CD4-positive, alpha-beta T cell treated with Interferon gamma for 1 hour (primary cell): ENCODE measurements around the gene MT1E.
"Not testable (repeated sequence)": the region's sequence is repeated elsewhere in the genome, so short reads cannot be mapped to it uniquely, and the experiment has no call there.

Source experiments
- DNase-seq: peaks from one replicate; pipeline ENCODE4 v3.0.0-alpha.2; 2020

MT1E gene

GRCh38 chr16:56649271-56649670, 23.7 kb downstream of the MT1E start:
- DNase-seq, result no peak

- no peak for DNase-seq
Observed at GRCh38 chr16:56649820-56650219, 24.2 kb downstream of the MT1E start.

DNA sequence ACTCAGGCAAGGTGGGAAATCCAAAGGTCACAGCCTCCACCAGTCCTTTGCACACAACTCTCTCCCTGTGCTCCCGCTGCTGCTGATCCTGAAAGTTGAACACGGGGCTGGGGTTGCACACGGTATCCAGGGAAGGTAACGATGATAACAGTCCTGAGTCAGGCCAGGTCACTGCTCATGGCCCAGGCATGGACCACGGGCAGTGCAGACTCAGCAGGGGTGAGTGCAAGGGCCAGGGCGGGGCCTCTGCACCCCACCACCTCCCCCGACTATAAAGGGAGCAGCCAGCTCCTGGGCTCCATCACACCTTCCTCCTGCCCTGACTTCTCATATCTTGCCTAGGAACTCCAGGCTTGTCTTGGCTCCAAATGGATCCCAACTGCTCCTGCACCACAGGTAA, 26.0 kb downstream of the MT1E start, which contains the start of gene MT1B:
Gene MT1B, plus strand, starts transcription at position 301 of the 400 bp plus-strand sequence. Its CDS starts 68 bp downstream, at position 369.
- no peak for DNase-seq

- no peak for DNase-seq
Observed at GRCh38 chr16:56652600-56652999, 27.0 kb downstream of the MT1E start.

DNA sequence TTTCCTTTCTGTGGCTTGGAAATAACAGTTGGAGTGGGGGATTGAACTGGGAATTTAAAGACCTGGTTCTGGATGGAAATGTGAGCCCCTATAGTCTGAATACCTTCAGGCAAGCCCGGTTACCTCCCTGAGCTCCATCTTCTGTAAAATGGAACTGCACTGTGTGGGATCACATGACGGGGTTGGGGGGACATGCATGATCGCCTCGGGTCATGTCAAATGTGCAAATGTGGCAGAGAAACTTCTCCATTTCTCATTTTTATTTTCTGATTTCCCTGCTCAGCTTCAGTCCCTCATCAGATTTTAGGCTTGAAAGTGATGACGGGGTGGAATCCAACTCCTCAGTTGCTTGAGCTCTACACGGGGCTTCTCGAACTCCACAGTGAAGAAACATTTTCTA, 27.6 kb downstream of the MT1E start:
- DNase-seq, result no peak

DNA sequence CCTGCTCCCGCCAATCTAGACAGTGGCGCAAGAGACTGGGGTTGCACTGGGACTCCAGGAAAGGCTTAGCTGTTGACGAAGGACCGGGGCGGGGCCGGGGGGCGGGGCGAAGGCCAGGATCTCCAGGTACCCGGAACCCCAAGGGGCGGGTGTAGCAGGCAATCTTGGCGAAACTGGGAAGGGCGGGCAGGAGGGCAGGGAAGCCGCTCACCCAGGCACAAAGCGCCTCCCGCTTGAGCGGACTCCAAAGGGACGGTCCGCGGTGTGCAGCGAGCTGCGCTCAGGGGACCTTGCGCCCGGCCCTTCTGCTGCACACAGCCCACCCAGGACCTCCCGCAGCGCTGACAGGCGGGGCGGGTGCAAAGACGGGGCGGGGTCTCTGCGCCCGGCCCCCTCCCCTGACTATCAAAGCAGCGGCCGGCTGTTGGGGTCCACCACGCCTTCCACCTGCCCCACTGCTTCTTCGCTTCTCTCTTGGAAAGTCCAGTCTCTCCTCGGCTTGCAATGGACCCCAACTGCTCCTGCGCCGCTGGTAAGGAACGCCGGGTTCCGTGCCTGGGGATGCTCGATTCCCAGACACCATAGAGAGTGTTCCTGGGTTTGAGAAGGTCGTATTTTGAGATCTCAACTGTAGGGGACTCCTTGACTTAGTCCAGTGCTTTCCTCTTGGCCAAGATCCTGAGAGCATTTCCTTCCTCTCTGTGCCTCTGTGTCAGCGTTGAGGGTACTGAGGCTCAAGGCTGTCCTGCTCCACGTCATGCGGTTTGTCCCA, 32.2 kb downstream of the MT1E start, which contains the start of gene MT1F:
Gene MT1F, plus strand, starts transcription at position 405 of the 772 bp plus-strand sequence. Its CDS starts 100 bp downstream, at position 505.
- DNase-seq, result peak; percentile 46

GRCh38 chr16:56658327-56658875, 32.8 kb downstream of the MT1E start:
- DNase-seq, result no peak

- no peak for DNase-seq
Observed at GRCh38 chr16:56662357-56663354, 37.1 kb downstream of the MT1E start.

DNA sequence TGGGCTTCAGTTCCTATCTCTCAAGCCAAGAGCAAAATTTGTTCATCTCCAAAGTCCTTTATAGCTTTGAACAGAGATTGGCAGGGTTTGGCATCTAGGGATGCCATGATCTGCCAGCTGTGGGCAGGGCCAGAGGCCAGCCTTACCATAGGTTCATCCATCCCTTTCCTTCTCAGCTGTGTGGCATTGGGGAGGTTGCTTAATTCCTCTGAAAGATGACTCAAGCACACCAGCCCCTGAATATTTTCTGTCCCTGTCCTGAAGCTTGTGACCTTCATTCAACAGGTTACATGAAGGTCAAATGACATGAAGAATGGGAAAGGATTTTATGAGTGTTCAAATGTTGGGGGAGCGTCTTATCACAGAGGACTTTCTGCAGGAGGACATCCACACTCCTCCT, 38.9 kb downstream of the MT1E start:
- DNase-seq, result no peak

DNA sequence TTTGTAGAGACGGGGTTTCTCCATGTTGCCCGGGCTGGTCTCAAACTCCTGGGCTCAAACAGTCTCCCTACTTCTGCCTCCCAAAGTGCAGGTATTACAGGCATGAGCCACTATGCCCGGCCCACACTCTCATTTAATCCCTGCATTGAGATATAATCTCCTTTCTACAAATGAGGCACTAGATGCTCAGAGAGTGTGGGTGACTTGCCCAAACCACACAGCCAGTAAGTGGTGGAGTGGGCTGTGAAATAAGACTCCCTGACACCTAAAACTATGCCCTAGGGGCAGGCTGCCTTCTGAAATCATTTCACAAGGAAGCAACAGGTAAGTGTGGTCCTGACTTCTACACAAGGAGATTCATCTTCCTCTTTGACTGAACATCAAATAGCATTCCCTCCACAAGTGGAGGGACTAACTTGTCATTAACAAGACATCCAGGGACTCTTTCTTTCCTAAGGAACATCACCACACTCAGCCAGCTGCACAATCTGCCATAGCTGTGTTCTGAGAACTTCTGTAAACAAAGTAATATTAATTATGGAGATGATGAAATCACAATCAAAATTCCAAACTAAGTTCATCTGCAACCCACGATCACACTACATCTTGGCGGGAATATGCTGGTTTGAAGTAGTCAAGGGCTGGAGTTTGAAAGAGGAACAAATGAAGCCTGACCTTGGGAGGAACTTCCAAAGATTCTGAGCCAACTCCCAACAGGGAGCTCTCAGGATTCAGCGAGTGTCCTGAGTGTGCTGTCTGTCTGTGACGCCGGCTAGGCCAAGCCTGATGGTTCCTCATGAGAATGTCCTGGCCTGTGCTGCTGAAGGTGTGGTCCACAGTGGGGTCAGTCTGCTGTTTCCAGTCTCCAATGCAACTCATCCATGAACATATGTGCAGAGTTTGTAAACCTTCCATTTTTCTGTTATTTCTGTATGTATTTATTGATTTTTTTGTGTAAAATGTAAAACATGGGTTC, 40.0 kb downstream of the MT1E start:
- not testable (repeated sequence) for DNase-seq

GRCh38 chr16:56667581-56668571, 42.3 kb downstream of the MT1E start, which contains the start of gene MT1G:
MT1G (minus strand) TSS chr16:56668065; CDS start chr16:56667993, 72 bp downstream.
- DNase-seq, result no peak

DNA sequence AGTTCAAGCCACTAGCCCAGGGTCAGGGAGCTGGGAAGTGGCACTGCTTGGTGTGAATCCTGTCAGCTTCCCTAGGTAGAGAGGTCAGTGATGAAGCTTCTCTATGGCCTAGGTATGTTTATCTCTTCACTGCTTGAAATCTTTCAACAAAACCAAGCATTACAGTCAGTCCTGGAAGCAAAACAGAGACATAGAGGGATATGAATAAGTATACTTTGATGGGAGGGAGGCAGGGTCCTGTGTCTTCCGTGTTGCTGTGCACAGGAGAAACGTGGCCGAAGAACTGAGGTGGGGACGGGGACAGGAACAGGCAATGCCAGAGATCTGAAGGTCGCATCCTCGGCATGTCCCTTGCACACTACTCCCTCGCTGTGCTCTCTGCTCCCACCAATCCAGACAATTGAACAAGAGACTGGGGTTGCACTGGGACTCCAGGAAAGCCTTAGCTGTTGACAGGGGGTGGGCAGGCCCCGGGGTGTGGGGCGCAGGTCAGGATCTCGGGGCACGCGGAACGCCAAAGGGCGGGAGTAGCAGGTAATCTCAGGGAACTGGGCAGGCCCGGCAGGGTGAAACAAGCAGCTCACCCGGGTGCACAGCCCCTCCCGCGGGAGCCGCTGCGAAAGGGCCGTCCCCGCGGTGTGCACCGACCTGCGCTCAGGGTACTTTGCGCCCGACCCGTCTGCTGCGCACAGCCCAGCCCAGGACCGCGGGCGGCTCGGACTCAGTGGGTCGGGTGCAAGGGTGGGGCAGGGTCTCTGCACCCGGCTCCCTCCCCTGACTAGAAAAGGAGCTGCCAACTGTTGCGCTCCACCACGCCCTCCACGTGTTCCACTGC, 43.6 kb downstream of the MT1E start, which contains the start of gene MT1H:
Gene MT1H, plus strand, starts transcription at position 810 of the 835 bp plus-strand sequence. CDS start 71 bp downstream, outside the sequence.
- no peak for DNase-seq

DNA sequence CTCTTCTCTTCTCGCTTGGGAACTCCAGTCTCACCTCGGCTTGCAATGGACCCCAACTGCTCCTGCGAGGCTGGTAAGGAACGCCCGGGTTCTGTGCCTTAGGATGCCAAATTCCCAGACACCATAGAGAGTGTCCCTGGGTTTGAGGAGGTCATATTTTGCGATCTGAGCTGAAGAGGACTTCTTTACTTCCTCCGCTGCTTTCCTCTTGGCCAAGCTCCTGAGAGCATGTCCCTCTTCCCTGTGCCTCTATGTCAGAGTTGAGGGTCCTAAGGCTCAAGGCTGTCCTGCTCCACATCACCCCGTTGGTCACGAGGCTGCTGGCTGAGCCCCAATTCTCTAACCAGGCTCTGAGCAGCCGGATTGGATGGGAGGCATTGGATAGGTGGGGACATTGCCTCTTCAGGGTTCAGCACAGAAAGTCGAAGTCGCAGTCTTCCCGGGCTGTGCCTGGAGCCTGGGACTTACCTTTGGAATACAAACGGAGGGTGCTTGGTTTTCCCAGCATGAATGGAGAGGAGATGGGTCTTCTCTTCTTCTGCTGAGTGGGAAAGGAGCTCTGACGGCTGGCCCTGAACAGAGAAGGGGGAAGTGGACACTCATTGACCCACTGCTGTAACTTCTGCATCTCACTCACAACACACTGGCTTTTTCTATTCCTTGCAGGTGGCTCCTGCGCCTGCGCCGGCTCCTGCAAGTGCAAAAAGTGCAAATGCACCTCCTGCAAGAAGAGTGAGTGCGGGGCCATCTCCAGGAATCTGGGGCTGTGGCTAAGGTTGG, 44.4 kb downstream of the MT1E start:
- no peak for DNase-seq

DNA sequence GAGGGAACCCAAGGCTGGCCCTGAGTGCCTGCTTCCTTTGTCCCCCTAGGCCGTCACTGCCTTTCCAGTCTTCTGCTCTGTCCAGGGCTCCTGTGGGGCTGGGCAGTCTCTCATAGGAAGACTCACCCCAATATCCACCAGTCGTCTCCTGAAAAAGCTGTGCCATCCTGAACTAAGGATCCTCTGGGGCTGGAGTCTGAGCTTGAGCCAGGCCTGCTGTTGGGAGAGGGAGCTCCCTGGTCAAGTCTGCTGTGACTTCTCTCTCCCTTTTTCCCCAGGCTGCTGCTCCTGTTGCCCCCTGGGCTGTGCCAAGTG, 45.0 kb downstream of the MT1E start:
- no peak for DNase-seq

DNA sequence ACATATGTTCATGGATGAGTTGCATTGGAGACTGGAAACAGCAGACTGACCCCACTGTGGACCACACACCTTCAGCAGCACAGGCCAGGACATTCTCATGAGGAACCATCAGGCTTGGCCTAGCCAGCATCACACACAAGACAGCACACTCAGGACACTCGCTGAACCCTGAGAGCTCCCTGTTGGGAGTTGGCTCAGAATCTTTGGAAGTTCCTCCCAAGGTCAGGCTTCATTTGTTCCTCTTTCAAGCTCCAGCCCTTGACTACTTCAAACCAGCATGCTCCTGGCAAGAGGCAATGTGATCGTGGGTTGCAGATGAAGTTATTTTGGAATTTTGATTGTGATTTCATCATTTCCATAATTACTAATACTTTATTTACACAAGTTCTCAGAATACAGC, 46.1 kb downstream of the MT1E start:
- not testable (repeated sequence) for DNase-seq

GRCh38 chr16:56672171-56672570, 46.6 kb downstream of the MT1E start:
- not testable (repeated sequence) for DNase-seq

DNA sequence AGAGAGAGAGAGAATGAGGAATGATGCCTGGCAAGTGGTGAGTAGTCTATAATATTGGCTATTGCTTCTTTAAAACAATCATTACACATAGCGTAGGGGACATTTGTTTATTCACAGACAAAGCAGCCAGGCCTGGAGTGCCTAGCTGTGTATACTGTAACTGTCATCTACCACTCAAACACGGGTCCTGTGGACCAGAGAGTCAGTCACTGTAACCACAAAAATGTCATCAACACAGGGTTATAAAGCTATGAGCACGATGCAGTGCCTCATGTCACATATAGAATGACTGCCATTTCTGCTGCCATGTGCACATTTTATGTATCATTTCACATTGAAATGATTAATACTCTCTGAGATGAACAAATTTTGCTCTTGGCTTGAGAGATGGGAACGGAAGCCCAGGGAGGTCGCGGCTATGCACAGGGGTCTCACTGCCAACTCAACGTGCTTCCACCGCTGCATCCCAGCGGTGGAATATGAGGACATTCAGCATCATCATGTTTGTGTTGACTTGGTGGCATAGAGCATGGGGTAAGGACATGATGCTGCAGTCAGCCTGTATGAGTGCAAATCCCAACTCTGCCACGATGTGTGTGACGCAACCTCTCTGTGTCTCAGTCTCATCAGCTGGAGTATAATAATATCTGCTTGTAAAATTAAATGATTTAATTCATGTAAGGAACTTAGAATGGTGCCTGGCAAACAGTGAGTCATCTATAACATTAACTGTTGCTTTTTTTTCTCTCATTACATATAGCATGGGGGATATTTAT, 47.4 kb downstream of the MT1E start:
- DNase-seq, result no peak

DNA sequence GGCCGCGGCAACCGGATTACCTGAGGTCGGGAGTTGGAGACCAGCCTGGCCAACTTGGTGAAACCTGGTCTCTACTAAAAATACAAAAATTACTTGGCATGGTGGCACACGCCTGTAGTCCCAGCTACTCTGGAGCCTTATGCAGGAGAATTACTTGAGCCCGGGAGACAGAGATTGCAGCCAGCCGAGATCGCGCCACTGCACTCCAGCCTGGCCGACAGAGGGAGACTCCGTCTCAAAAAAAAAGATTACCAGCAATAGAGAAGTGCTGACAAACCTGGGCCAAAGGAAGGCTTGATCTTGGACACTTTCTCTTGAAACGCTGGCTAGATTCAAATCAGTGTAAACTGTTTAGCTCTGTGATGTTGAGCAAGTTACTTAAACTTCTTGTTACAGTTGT, 48.3 kb downstream of the MT1E start:
- no peak for DNase-seq
